Activated gamma-delta T cell treated with Interleukin-2 at 50 U/mL for 16 hours (primary cell): ENCODE data around the gene ZNF654.
"Not testable (repeated sequence)": the region's sequence is repeated elsewhere in the genome, so short reads cannot be mapped to it uniquely, and the experiment has no call there.

Source experiments
- DNase-seq: peaks from one replicate; pipeline ENCODE4 v3.0.0-alpha.2; 2020

The ZNF654 gene

DNA sequence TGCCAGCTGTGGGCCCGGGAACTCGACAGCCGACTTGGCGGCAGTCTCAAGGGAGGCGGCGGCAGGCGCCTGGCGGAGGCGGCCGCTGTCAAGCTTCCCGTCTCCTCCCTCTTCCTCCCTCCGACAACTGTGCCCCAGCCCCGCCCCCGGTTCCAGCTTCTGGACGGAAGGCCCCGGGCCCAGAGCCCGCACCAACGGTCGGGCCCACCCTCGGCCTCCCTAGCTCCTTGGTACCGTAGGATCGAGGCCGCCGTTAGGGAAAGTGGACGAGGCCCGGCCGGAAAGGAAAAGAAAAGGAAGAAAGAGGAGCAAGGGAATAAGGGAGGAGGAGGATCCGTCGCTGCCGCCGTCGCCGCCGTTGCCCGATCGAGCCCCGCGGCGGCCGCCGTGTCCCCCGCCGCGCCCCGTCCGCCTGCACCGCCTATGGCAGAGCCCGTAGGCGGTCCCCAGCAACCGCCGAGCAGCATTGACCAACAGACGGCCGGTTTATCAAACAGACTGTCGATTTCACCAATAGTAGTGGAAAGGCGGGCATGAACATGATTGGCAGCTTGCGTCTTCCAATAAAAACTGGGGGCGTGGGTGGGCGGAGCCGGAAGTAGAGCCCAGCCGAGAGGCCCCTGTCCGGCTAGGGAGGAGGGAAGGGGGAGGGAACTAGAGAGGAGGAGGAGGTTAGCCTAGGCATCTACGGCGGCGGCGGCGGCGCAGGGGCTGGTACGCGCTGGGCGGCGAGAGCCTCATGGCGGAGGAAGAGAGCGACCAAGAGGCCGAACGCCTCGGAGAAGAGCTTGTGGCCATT, at the start of gene ZNF654, which contains the start of gene CGGBP1:
TSS of gene ZNF654 (plus strand) at position 675 of the 799 bp plus-strand sequence. CDS start at position 740, 65 bp downstream.
TSS of gene CGGBP1 (minus strand) at position 425 of the 799 bp plus-strand sequence. CDS start 3,029 bp downstream, outside the sequence.
- DNase-seq, result peak; percentile 99

DNA sequence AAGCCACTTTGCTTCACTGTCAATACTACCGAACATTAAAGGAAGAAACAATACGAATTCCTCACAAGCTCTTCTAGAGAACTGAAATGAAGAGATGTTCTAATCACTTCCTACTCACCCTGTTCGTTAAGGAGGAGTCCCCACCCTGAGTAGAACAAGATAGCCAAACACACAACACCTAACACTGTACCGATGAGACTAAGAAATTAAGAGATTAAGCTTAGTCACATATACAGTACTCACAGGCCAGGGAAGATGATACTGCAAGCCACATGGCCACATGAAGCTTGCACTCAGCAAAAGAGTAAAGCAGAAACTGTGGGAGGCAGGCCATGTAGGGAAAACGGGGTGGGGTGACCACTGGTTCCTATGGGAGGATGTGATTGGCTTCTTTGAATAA, 48.2 kb upstream of the ZNF654 start:
- DNase-seq, result no peak

DNA sequence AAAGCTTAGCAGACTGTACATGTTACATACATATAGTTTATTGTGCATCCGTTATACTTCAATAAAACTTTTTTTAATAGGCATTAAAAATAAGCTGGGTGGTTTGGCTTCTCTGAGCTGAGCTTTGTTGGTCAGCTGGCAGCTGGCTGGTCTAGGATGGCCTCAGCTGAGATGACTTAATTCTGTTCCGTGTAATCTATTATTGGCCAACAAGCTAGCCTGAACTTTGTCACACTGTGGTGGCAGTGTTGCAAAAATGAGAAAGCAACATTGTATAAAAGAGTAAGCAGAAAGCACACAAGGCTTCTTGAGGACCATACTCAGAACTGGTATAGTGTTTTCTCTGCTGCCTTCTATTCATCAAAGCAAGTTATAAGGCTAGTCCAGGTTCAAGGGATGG, 45.5 kb upstream of the ZNF654 start:
- DNase-seq, result no peak

DNA sequence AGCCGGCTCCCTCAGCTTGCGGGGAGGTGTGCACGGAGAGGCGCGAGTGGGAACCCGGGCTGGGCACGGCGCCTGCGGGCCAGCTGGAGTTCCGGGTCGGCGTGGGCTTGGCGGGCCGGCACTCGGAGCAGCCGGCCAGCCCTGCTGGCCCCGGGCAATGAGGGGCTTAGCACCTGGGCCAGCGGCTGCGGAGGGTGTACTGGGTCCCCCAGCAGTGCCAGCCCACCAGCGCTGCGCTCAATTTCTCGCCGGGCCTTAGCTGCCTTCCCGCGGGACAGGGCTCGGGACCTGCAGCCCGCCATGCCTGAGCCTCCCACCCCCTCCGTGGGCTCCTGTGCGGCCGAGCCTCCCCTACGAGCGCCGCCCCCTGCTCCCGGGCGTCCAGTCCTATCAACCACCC, 43.4 kb upstream of the ZNF654 start:
- not testable (repeated sequence) for DNase-seq

DNA sequence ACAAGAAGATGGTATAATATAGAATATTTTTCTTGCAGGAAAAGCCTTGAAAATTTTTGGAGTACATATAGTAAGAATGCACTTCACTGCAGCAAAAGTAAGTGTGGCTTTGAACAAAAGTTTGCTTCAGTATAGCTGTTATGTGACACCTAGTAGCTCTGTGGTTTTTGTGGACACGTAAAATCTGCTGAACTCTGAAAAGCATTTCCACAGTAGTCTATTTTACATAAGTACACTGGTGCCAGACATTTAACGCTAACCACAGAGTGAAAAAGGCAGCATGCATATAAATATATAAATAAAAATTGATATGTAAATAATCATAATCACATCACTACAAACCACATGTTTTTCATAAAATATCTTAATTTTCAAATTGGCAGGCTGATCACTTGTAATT, 40.0 kb upstream of the ZNF654 start:
- DNase-seq, result no peak

DNA sequence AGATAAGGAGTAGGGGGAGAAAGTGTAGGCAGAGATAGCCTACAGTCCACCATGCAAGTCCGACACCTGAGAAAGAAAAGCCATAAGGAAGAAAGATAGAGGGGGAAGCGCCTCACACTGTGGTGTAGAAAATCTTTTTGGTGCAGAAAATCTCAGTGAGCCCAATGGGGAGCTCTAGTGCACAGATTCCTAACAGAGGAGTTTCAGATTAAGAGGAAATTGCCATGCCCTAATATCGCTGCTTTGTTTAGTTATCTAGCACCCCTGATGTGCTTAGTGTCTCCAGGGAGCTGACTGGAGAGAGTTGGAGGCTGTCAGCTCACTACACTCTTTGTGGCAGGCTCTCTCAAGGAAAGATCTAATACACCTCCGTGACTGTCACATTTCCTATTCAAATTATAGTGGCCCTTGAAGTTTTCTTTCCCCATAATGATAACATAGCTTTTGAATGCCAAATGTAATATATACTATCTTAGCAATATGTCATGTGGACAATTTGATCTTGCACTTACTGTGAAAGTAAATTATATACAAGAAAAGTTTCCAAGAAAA, 34.0 kb upstream of the ZNF654 start:
- DNase-seq, result no peak

DNA sequence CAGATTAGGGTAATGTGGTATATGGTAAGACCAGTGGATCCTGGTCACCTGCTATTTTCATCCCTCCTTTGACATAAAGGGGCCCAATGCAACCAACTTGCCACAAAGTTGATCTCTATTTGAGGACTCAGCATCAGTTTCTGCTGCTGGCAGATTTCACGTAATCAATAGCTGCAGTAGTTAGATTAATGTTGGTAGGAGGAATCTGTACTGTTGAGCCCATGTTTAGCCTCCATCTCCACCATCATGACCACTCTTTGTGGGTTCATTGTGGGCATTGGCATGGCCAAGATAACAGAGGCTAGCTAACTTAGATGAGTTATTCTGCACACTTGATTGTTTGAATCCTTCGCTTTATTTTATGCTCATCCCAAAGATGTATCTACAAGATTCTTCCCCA, 30.2 kb upstream of the ZNF654 start:
- DNase-seq, result no peak

DNA sequence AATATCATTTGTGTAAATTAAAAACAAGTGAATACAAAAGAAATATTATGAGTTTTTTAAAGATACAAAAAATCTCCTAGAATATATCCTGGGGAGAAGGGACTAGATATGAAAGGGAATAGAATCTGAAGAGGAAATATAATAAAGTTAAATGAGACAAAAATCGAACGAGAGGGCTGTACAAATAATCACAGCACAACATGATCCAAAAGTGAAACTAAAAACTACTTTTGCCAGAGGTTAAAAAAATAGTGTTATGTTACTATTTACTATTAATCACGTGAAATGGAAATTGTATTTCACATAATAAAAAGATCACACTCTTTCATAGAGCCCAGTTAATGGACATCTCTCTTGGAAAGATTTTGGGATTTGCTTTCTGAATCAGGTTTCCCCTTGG, 28.8 kb upstream of the ZNF654 start:
- DNase-seq, result no peak

DNA sequence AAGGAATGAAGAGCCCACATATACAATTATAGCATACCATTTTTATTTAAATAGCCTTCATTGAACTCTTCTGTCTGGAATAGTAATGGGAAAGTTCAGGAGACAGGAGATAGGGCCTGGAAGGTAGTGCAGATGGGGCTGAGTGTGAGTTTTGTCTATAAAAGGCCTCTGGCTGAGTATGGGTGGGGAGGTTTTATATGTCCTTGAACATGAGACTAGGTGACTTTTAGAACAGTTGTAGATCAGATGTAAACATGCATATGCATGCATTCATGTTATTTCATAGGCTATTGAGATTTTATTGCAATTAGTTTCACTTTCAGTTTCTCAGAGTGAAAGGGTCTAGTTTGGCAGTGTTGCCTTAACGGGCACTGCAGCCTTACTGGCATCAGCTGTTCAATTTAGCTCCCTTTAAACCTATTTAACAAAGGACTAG, 27.4 kb upstream of the ZNF654 start:
- DNase-seq, result no peak

DNA sequence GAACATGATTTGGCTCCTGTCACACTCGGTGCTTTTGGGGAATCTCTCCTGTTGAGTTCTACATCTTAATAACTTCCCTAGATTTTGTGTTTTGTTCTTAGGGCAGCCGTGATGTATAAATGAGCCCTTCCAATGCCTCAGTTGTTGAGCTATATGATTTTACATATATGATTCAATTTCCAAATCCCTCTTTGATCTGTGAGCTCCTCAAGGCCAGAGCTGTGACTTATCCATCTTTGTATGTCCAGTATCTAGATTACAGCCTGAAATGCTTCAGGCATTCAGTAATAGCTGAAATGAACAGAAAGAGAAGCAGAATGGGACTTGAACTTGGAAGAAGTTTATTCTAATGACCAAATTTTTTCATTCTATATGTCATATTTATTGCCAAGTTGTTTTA, 26.8 kb upstream of the ZNF654 start:
- DNase-seq, result no peak

DNA sequence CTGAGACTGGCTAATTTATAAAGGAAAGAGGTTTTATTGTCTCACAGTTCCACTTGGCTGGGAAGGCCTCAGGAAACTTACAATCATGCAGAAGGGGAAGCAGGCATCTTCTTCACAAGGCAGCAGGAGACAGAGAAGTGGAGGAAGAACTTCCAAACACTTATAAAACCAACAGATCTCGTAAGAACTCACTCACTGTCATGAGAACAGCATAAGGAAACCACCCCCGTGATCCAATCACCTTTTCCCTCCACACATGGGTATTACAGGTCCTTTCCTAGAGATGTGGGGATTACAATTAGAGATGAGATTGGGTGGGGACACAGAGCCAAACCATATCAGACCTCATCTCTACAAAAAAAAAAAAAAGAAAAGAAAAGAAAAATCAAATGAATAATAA, 26.0 kb upstream of the ZNF654 start:
- no peak for DNase-seq

DNA sequence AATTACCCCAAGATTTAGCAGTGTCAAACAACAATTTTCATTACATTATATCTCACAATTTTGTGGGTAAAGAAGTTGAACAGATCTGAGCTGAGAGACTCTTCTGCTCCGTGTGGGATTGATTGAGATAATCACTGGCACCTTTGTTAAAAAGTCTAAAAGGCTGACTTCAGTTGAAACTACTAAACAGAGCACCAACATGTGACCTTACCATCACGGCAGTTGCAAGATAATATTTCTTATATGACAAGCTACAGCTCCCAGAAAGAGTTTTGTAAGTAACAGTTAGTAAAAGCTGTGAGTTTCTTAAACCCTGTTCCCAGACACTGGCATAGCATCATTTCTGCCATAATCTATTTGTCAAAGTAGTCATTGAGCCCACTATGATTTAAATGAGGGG, 25.2 kb upstream of the ZNF654 start:
- DNase-seq, result no peak

DNA sequence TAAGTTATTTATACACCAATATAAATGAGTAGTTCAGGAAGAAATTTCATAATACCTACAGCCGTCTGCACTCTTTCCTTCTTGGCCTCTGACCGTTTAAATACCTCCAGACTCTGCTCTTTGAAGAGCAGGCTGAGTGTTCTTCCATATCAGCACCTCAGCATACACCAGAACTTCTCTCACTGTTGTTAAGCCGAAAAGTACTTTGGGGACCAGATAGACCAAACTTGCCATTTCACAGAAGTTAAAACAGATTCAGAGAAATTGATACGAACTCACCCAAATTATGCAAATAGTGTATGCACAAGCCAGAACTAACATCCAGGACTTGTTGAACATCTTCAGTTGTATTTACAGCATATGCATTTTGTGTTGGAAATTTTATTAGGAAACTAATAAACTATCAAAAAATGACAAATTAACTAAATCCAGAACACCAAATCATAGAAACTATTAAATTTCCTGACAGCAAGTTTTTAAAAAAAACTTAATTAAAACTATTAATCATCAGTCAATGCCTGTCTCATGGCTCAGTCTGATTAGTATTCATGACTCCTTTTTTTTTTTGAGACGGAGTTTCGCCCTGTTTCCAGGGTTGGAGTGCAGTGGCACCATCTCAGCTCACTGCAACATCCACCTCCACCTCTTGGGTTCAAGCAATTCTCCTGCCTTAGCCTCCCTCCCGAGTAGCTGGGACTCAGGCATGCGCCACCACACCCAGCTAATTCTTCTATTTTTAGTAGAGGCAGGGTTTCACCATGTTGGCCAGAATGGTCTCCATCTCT, 24.4 kb upstream of the ZNF654 start:
- no peak for DNase-seq

DNA sequence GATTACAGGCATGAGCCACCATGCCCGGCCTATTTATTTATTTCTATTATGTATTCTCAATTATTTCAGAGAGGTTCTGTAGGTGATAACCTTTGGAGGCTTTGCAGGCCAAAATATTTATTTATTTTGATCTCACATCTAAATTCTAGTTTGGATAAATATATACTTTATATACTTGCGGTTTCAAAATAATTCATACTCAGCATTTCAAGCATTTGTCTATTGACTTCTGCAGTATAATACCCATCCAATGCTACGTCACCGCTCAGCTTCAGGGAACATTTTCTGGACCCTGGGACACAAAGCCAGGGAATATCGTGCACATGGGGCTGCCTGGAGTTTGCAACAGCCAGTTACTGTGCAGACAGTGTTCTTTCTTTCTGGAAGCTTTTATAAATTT, 22.8 kb upstream of the ZNF654 start:
- no peak for DNase-seq

DNA sequence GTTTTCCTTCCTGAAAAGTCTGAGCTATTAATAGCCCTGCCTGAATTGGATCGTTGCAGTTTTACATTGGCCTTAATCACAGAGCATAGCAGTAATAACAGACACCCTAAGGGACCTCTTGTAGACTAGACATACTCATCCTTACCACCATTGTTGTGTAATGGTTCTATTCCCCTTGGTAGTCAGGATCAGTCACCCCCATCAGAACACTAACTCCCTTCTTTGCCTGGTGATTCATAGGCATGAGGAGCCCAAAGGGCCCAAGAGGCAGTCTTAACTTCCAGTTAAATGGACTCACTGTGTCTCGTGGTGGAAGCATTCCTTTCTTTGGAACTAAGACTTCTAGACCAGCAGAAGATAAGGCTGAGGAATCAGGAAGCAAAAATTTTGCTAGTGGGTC, 20.5 kb upstream of the ZNF654 start:
- DNase-seq, result no peak

DNA sequence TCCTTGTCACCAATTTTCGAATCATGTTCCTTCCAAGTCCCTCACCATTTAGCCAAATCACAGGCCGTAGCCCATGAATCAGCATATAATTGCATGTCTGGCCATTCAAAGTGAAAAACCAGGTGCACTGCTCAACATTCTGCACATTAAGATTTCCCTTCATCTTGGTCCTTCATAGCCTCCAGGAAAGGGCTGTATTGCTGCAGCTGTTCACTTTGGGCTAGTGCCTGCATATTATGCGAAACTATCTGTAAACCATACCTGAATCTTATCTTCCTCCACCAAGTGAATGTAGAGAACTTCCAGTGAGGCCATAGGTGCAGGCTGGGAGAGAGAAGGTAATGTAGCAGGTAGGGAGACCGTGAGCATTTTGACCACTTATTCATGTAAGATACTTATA, 18.5 kb upstream of the ZNF654 start:
- DNase-seq, result no peak

DNA sequence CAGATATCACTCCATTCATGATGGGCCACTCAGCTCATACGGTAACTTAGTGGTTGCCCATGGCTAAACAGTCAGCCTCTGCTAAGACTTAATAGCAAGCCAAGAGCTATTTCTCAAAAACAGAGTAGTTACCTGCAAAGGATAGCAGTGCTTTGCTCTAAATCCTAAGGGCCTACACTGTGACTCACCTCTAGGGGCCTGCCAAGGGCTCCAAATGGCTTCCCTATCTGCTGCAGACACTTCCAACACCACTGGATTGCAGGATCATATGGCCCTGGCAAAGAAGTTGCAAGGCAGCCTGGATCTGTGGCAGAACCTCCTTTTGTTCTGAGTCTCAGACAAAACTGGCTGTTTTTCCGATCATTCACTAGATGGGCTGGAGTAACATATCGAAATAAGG, 18.1 kb upstream of the ZNF654 start:
- no peak for DNase-seq

DNA sequence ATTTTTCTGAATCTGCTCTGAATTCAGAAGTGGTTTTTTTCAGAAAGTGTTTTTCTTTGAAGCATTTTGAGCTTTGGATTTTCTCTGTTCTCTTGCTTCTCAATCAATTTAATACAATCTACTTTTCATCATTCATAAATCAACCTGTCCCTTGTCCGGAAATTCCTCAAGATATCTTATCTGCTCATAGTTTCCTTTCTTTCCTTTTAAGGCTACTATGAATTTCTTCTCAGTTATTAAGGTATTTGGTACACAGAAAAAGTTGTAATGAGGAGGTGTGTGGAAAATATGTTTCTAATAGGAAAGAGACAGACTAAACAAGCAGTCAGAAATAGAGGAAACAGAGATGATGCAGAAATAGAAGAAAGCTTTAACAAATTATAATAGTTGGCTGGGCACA, 14.6 kb upstream of the ZNF654 start:
- DNase-seq, result no peak

DNA sequence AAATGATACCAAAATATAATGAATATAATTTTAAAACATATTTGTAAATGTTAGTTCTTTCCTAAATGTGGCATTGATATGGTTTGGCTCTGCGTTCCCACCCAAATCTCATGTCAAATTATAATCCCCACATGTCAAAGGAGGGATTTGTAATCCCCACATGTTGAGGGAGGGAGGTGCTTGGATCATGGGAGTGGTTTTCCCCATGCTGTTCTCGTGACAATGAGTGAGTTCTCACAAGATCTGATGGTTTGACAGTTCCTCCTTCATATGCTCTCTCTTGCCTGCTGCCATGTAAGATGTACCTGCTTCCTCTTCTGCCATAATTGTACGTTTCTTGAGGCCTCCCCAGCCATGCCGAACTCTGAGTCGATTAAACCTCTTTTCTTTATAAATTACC, 12.3 kb upstream of the ZNF654 start:
- no peak for DNase-seq

DNA sequence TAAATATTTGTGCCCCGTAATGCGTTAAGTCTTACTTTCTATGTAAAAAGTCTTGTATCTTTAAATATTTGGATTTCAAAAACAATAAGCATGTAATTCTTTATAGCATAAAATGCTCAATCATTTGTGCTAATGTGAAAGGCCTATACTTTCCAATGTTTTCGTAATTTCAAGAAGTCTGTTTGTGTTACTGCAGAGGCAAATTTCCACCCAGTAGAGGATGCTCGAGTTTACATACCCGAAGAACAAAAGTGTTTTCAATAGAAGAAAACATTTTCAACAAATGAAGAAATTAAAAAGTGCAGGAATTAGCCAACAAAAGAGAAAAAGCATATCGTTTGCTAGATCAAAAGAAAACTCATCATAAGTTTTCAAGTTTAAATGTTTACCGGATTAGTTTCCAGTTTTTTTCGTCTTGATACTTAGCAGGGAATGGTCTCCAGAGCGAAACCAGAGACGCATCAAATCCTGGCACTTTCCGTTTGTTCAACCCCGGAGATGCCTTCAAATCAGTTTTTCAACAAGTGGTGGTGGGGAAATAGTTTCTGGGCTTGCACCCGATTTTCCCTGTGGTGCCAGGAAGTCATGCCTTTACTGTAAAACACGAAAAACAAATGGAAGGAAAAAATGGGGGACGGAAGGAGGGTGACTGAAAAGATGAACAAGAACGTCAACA, 1.3 kb upstream of the ZNF654 start:
- DNase-seq, result no peak

DNA sequence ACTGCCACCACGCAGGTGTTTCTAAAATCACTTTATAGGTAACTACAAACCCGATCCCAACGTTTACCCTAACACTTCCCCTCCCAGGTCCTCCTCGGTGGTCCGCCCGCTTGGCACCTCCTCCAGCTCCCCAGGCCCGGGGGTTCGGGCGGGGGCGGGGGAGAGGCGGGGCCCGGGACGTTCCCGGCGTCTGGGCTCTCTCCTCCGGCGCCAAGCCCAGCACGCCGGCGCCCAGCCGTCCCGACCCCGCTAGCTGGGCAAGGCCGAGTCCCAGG, 812 bp upstream of the ZNF654 start:
- DNase-seq, result no peak

DNA sequence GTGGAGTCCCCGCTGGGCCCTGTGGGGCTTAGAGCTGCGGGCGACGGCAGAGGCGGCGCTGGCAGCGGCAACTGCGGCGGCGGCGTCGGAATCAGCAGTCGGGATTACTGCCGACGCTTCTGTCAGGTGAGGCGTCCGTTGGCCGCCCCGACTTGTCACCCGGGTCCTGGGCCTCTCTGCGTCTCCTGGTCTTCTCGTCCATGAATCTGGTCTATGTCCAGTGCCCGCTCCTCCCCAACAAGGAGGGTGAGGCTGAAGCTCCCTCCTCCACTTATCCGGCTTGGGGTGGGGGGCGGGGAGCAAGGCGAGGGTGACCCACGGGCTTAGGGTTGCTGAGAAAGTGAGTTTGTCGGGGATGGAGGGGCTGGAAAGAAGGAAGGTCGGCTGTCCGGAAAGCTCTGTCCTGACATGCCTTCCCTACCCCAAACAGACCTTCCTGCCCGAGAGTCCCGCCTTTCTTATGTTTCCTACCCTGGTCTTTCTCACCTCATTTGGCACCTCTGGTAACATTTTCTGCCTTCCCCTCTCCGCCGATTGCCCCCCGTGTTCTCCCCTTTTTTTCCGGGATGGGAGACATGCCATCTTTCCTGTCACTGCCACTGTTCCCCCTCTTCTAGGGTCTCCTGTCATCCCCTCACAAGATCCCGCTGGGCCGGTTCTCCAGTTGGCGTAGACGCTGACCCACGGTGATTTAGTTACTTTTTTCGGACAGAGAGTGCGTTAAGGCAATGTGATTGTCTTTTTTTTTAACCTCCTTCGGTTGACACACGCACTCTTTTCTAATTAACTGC, 520 bp downstream of the ZNF654 start:
- DNase-seq, result no peak

DNA sequence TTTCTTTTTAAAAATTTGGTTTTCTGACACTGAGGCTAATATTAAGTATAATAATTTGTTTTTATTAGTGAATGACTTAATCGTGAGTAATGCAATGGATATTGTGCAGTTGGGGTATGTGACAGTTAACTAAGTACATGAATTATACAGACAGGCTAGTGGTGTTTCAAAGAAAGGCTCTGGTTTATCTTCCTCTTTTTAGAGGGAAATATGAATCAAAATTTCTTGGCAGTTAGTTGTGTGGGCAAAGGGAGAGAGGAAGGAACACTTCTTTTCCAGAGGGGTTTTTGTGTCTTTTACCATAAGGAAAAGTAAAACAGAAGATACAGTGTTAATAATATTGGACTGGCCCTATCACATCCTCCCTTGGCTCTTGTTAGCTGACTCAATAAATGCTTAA, 2.7 kb downstream of the ZNF654 start:
- DNase-seq, result no peak
